GM03348 (cell line): ENCODE measurements around the gene RNU1-1.
"Not testable (repeated sequence)": the region's sequence is repeated elsewhere in the genome, so short reads cannot be mapped to it uniquely, and the experiment has no call there.

Source experiments
- DNase-seq: peaks from one replicate; pipeline ENCODE4 v3.0.0; 2012; ENCODE audit warnings: low spot score

RNU1-1 gene

GRCh38 chr1:16514107-16515055 lies at the start of gene RNU1-1:
Gene RNU1-1, minus strand, starts transcription at chr1:16514285.
- DNase-seq, result not testable (repeated sequence)

- DNase-seq, result not testable (repeated sequence)
Measured at GRCh38 chr1:16561035-16561434, 47.0 kb upstream of the RNU1-1 start.

- not testable (repeated sequence) for DNase-seq
Measured at GRCh38 chr1:16560498-16560897, 46.4 kb upstream of the RNU1-1 start.

GRCh38 chr1:16559688-16560087 lies 45.6 kb upstream of the RNU1-1 start:
- not testable (repeated sequence) for DNase-seq

- DNase-seq, result not testable (repeated sequence)
Measured at GRCh38 chr1:16557034-16557433, 42.9 kb upstream of the RNU1-1 start.

GRCh38 chr1:16553244-16553643 lies 39.2 kb upstream of the RNU1-1 start:
- DNase-seq, result not testable (repeated sequence)

GRCh38 chr1:16550212-16550918 lies 36.3 kb upstream of the RNU1-1 start:
- DNase-seq, result not testable (repeated sequence)

GRCh38 chr1:16549545-16549944 lies 35.5 kb upstream of the RNU1-1 start:
- not testable (repeated sequence) for DNase-seq

GRCh38 chr1:16547502-16548241 lies 33.6 kb upstream of the RNU1-1 start:
- DNase-seq, result not testable (repeated sequence)

GRCh38 chr1:16545682-16546095 lies 31.6 kb upstream of the RNU1-1 start:
- DNase-seq, result not testable (repeated sequence)

- not testable (repeated sequence) for DNase-seq
Measured at GRCh38 chr1:16540421-16540893, 26.4 kb upstream of the RNU1-1 start.

GRCh38 chr1:16537528-16537927 lies 23.4 kb upstream of the RNU1-1 start:
- not testable (repeated sequence) for DNase-seq

GRCh38 chr1:16536796-16537195 lies 22.7 kb upstream of the RNU1-1 start:
- DNase-seq, result not testable (repeated sequence)

GRCh38 chr1:16535898-16536297 lies 21.8 kb upstream of the RNU1-1 start:
- not testable (repeated sequence) for DNase-seq

GRCh38 chr1:16535487-16535886 lies 21.4 kb upstream of the RNU1-1 start:
- not testable (repeated sequence) for DNase-seq

GRCh38 chr1:16534829-16535456 lies 20.9 kb upstream of the RNU1-1 start:
- DNase-seq, result not testable (repeated sequence)

GRCh38 chr1:16534239-16534828 lies 20.2 kb upstream of the RNU1-1 start:
- DNase-seq, result not testable (repeated sequence)

- not testable (repeated sequence) for DNase-seq
Measured at GRCh38 chr1:16532235-16532991, 18.3 kb upstream of the RNU1-1 start.

GRCh38 chr1:16528338-16528737 lies 14.3 kb upstream of the RNU1-1 start:
- DNase-seq, result not testable (repeated sequence)

- not testable (repeated sequence) for DNase-seq
Measured at GRCh38 chr1:16525769-16526168, 11.7 kb upstream of the RNU1-1 start.
